GM23338 (cell line): ENCODE data around the gene CLNK.

Experiments
- CREB1 ChIP-seq: fragments of 250-450 bp; sonication (Bioruptor Pico); IDR thresholded peaks from 2 replicates; pipeline ENCODE4 v1.5.0; 2020; ENCODE audit warnings: low read depth, mild to moderate bottlenecking, moderate library complexity
- EZH2 ChIP-seq: fragments of 200-600 bp; sonication (generic); IDR thresholded peaks from one replicate; pipeline ENCODE4 v1.8.0; 2017; ENCODE audit warnings: antibody characterized with exemption, mild to moderate bottlenecking, low read depth; ENCODE audit not compliant: unreplicated experiment
- EZH2phosphoT487 ChIP-seq: fragments of 200-600 bp; sonication (generic); IDR thresholded peaks from one replicate; pipeline ENCODE4 v1.8.1; 2018; ENCODE audit warnings: antibody characterized with exemption; ENCODE audit not compliant: unreplicated experiment
- JUNB ChIP-seq: IDR thresholded peaks from one replicate; pipeline ENCODE4 v1.6.1; 2016; ENCODE audit warnings: antibody characterized with exemption; ENCODE audit not compliant: unreplicated experiment
- NANOG ChIP-seq: IDR thresholded peaks from 2 replicates; pipeline ENCODE4 v1.6.1; 2016; ENCODE audit warnings: antibody characterized with exemption, borderline replicate concordance
- POLR2AphosphoS5 ChIP-seq: IDR thresholded peaks from 2 replicates; pipeline ENCODE4 v1.6.1; 2016; ENCODE audit warnings: antibody characterized with exemption, low read depth
- ZNF114 ChIP-seq: fragments of 250-450 bp; sonication (Bioruptor Pico); IDR thresholded peaks from 2 replicates; pipeline ENCODE4 v1.5.0; 2020; ENCODE audit warnings: mild to moderate bottlenecking, moderate library complexity
- ZNF331 ChIP-seq: fragments of 250-450 bp; sonication (Bioruptor Pico); IDR thresholded peaks from 2 replicates; pipeline ENCODE4 v1.5.0; 2020; ENCODE audit warnings: low read depth, mild to moderate bottlenecking, moderate library complexity
- TF ChIP-seq, protein P1 (sequence below), 2 experiments: fragments of 200-600 bp in 1 of 2; sonication (generic) in 1 of 2; conservative IDR thresholded peaks; 2 replicates each; pipeline versions ENCODE4 v1.5.1 to v1.6.1; 2016 to 2017; ENCODE audit warnings: antibody characterized with exemption in 2 of 2, low read depth in 2 of 2, mild to moderate bottlenecking in 2 of 2, moderate library complexity in 1 of 2
- TF ChIP-seq, protein P2 (sequence below): IDR thresholded peaks from one replicate; pipeline ENCODE4 v1.6.1; 2018; ENCODE audit warnings: antibody characterized with exemption; ENCODE audit not compliant: unreplicated experiment
- TF ChIP-seq, protein P3 (sequence below): IDR thresholded peaks from 2 replicates; pipeline ENCODE4 v1.6.1; 2016; ENCODE audit warnings: antibody characterized with exemption

- TF ChIP-seq, protein P1, sequence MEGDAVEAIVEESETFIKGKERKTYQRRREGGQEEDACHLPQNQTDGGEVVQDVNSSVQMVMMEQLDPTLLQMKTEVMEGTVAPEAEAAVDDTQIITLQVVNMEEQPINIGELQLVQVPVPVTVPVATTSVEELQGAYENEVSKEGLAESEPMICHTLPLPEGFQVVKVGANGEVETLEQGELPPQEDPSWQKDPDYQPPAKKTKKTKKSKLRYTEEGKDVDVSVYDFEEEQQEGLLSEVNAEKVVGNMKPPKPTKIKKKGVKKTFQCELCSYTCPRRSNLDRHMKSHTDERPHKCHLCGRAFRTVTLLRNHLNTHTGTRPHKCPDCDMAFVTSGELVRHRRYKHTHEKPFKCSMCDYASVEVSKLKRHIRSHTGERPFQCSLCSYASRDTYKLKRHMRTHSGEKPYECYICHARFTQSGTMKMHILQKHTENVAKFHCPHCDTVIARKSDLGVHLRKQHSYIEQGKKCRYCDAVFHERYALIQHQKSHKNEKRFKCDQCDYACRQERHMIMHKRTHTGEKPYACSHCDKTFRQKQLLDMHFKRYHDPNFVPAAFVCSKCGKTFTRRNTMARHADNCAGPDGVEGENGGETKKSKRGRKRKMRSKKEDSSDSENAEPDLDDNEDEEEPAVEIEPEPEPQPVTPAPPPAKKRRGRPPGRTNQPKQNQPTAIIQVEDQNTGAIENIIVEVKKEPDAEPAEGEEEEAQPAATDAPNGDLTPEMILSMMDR (conservative IDR thresholded peaks at IDR 0.05; ENCODE audit: low read depth in 2 of 2), result no peak
- TF ChIP-seq JUNB (no peak), EZH2 (no peak), POLR2AphosphoS5 (no peak), EZH2phosphoT487 (no peak), ZNF331 (CRISPR knock-in tag) (no peak), CREB1 (CRISPR knock-in tag) (no peak), NANOG (no peak), ZNF114 (no peak)
- TF ChIP-seq, protein P2, sequence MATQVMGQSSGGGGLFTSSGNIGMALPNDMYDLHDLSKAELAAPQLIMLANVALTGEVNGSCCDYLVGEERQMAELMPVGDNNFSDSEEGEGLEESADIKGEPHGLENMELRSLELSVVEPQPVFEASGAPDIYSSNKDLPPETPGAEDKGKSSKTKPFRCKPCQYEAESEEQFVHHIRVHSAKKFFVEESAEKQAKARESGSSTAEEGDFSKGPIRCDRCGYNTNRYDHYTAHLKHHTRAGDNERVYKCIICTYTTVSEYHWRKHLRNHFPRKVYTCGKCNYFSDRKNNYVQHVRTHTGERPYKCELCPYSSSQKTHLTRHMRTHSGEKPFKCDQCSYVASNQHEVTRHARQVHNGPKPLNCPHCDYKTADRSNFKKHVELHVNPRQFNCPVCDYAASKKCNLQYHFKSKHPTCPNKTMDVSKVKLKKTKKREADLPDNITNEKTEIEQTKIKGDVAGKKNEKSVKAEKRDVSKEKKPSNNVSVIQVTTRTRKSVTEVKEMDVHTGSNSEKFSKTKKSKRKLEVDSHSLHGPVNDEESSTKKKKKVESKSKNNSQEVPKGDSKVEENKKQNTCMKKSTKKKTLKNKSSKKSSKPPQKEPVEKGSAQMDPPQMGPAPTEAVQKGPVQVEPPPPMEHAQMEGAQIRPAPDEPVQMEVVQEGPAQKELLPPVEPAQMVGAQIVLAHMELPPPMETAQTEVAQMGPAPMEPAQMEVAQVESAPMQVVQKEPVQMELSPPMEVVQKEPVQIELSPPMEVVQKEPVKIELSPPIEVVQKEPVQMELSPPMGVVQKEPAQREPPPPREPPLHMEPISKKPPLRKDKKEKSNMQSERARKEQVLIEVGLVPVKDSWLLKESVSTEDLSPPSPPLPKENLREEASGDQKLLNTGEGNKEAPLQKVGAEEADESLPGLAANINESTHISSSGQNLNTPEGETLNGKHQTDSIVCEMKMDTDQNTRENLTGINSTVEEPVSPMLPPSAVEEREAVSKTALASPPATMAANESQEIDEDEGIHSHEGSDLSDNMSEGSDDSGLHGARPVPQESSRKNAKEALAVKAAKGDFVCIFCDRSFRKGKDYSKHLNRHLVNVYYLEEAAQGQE, result no peak
- TF ChIP-seq, protein P3, sequence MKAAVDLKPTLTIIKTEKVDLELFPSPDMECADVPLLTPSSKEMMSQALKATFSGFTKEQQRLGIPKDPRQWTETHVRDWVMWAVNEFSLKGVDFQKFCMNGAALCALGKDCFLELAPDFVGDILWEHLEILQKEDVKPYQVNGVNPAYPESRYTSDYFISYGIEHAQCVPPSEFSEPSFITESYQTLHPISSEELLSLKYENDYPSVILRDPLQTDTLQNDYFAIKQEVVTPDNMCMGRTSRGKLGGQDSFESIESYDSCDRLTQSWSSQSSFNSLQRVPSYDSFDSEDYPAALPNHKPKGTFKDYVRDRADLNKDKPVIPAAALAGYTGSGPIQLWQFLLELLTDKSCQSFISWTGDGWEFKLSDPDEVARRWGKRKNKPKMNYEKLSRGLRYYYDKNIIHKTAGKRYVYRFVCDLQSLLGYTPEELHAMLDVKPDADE, result no peak
Observed at GRCh38 chr4:10438924-10439323, 245.6 kb downstream of the CLNK start.
